PFSK-1 (cell line): ENCODE results near the gene USP34.

Experiments used
- FOXP2 ChIP-seq: optimal IDR thresholded peaks from 2 replicates; pipeline ENCODE3; 2011; ENCODE audit warnings: borderline replicate concordance, control low read depth, inconsistent platforms; ENCODE audit not compliant: insufficient read depth; ENCODE audit errors: extremely low read length, extremely low read depth
- POLR2AphosphoS5 ChIP-seq: IDR thresholded peaks from 2 replicates; pipeline ENCODE4 v1.6.1; 2012; ENCODE audit warnings: low read depth, mild to moderate bottlenecking, control low read depth, low read length, moderate library complexity
- REST ChIP-seq, 2 experiments: IDR thresholded peaks; 2 replicates each; pipeline versions ENCODE4 v1.6.1 to v1.8.0; 2011 to 2012; ENCODE audit warnings: low read depth in 2 of 2, low read length in 2 of 2, control low read depth in 1 of 2, inconsistent platforms in 1 of 2, mild to moderate bottlenecking in 1 of 2, moderate library complexity in 1 of 2; ENCODE audit not compliant: insufficient read depth in 1 of 2
- SIN3A ChIP-seq: IDR thresholded peaks from 2 replicates; pipeline ENCODE4 v1.6.1; 2012; ENCODE audit warnings: mild to moderate bottlenecking, low read length, moderate library complexity, borderline replicate concordance; ENCODE audit not compliant: insufficient read depth
- TAF1 ChIP-seq: IDR thresholded peaks from 2 replicates; pipeline ENCODE4 v1.6.1; 2012; ENCODE audit warnings: low read length, control low read depth, borderline replicate concordance; ENCODE audit not compliant: insufficient read depth

USP34 gene

GRCh38 chr2:61272421-61273070 is 198.3 kb downstream of the USP34 start:
- TF ChIP-seq FOXP2 (no peak), TAF1 (no peak), REST (IDR thresholded peaks at IDR 0.05; ENCODE audit: insufficient read depth in 1 of 2, low read depth in 2 of 2, low read length in 2 of 2) (no peak), SIN3A (no peak), POLR2AphosphoS5 (no peak)

GRCh38 chr2:61268249-61268648 is 202.6 kb downstream of the USP34 start:
- no peak for TF ChIP-seq TAF1
- no peak for TF ChIP-seq POLR2AphosphoS5
- TF ChIP-seq REST (IDR thresholded peaks at IDR 0.05; ENCODE audit: insufficient read depth in 1 of 2, low read depth in 2 of 2, low read length in 2 of 2), result no peak

- TF ChIP-seq SIN3A (no peak), REST (IDR thresholded peaks at IDR 0.05; ENCODE audit: insufficient read depth in 1 of 2, low read depth in 2 of 2, low read length in 2 of 2) (no peak), FOXP2 (no peak), TAF1 (no peak), POLR2AphosphoS5 (no peak)
These were observed 204.0 kb downstream of the USP34 start for GRCh38 chr2:61266632-61267505.

- TF ChIP-seq POLR2AphosphoS5 (no peak), REST (IDR thresholded peaks at IDR 0.05; ENCODE audit: insufficient read depth in 1 of 2, low read depth in 2 of 2, low read length in 2 of 2) (no peak), TAF1 (no peak), FOXP2 (no peak), SIN3A (no peak)
These were observed 207.1 kb downstream of the USP34 start for GRCh38 chr2:61263830-61264229.
